ENCODE data around the gene LOXL1.

DNA sequence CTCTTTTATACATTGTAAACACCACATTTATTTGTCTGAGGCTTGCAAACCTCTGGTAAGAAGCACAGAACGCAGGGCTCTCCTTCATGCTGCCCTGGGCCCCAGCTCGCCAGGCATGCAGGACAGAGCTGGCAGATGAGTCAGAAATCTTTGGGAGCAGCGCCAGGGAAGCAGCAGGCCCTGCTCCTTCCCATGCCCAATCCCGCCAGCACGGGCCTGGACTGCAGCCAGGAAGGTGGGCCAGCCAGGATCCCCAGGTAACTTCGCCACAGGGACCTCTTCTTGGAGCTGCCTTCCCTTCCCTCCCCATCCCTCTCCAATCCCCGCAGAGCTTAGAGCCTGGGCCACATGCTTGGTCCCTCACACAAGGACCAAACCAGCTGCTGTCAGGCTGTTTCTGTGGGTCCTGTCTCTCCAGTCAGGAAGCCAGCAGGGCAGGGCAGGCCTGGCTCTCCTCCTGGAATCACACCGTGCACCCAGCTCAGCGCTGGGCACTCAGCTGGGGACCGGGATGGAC is 57.0 kb downstream of the LOXL1 start:
- TF ChIP-seq, protein P1, sequence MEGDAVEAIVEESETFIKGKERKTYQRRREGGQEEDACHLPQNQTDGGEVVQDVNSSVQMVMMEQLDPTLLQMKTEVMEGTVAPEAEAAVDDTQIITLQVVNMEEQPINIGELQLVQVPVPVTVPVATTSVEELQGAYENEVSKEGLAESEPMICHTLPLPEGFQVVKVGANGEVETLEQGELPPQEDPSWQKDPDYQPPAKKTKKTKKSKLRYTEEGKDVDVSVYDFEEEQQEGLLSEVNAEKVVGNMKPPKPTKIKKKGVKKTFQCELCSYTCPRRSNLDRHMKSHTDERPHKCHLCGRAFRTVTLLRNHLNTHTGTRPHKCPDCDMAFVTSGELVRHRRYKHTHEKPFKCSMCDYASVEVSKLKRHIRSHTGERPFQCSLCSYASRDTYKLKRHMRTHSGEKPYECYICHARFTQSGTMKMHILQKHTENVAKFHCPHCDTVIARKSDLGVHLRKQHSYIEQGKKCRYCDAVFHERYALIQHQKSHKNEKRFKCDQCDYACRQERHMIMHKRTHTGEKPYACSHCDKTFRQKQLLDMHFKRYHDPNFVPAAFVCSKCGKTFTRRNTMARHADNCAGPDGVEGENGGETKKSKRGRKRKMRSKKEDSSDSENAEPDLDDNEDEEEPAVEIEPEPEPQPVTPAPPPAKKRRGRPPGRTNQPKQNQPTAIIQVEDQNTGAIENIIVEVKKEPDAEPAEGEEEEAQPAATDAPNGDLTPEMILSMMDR (IDR thresholded peaks at IDR 0.05; ENCODE audit: insufficient read depth, low read depth, low read length): no peak
- TF ChIP-seq EZH2 (IDR thresholded peaks at IDR 0.05; ENCODE audit: insufficient read depth, low read length): no peak

Measured in astrocyte (in vitro differentiated cells and primary cell).